Measurements from ENCODE around the gene SNN. TPM values are rescaled to one million over a fixed set of nuclear protein-coding genes. Genes with fewer than 3 reads are reported as not detected.

The SNN gene
- total and polyA plus RNA-seq, 2 of the 4 experiments (the other 2 are of a cell fraction), result 10.0 to 13.0 TPM

GRCh38 chr16:11639925-11640899 lies 28.0 kb upstream of the SNN start (continued):
- peak; percentile 88 for TF ChIP-seq RFX5 (IDR thresholded peaks at IDR 0.05; ENCODE audit: low read depth, low read length)
- peak; percentile 99 for TF ChIP-seq NFE2L2 (IDR thresholded peaks at IDR 0.05; ENCODE audit: low read depth, low read length)
- peak; percentile 78 for TF ChIP-seq USF2 (IDR thresholded peaks at IDR 0.05; ENCODE audit: low read depth, low read length)
